Measurements from ENCODE around the gene PMM2. TPM values are rescaled to one million over a fixed set of nuclear protein-coding genes. Genes with fewer than 3 reads are reported as not detected.

Gene PMM2
- total and polyA plus RNA-seq, 9 of the 15 experiments (the other 6 are each of a cell fraction or from before 2014, with no cell fraction given) = 5.6 to 42.7 (median 25.9) TPM

DNA sequence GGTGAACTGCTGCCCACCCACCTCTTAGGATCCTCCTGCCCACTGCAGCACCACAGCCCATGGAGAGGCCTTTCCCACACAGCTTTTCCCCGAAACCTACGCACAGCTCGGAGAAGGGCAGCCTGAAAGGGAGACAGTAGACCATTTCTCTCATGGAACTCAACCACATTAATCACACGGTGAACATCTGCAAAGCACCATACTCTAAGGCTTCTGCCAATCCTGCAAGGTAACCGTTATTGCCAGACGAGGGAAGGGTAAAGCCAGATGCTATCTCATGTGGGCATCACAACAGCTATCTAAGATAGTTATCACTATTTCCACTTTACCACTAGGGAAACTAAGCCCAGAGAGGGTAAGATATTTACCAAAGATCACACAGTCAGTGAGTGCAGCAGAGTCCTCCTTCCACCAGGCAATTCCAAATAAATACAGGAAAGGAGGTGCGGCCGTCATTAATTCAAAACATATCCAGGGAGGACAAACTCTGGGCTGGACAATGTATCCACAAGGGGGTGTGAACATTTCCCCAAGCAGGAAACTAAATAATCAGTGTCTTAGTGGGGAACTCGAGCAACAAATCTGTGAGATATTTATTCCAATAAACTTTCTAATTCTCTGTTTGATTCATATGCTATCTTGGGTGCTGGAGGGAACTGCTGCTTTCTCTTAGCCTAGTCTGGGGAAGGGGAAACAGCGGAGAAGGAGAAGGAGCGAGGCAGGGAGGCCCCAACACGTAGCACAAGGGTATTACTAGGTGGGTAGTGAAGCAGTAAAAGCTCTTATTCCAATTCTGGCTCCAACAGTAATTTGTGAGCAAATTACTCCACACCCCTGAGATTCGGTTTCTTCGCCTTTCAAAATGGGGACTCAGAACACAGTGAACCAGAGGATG lies 923 bp upstream of the PMM2 start:
- Histone ChIP-seq H3K27me3 (ENCODE audit: control insufficient read depth in 2 of 2, insufficient read depth in 2 of 2, low read length in 2 of 2) (no peaks in the 10 kb centered on the region), H3K4me1 (replicated peaks in 1 of 2; ENCODE audit: control insufficient read depth in 2 of 2, insufficient read depth in 2 of 2, low read length in 2 of 2) (peaks cover 12 to 13% of the 10 kb centered on the region in 2 experiments; a peak in 4 of 5 replicates), H3K9ac (ENCODE audit: insufficient read depth in 1 of 2, low read depth in 2 of 2, low read length in 2 of 2) (peak overlapping the region; percentile 92 to 97), H3K36me3 (ENCODE audit: control insufficient read depth, insufficient read depth, low read length) (peaks cover 50% of the 10 kb centered on the region), H3K9me3 (replicated peaks; ENCODE audit: control insufficient read depth, insufficient read depth, low read depth, low read length) (no peaks in the 10 kb centered on the region), H3K9me1 (ENCODE audit: control insufficient read depth, insufficient read depth, low read length) (no peaks in the 10 kb centered on the region), H2AFZ (ENCODE audit: low read depth, low read length) (peak overlapping the region; percentile 55), H4K20me1 (replicated peaks; ENCODE audit: control insufficient read depth, insufficient read depth, low read length) (0 out of 2 replicates have a peak, but pooled peaks cover 5% of the 10 kb centered on the region), H3K4me2 (ENCODE audit: insufficient read depth, low read length) (peak overlapping the region; percentile 97), H3K27ac (ENCODE audit: extremely low read depth, low read depth, low read length) (peak overlapping the region; percentile 63), H3K79me2 (ENCODE audit: control insufficient read depth, insufficient read depth, low read length) (peaks cover 63% of the 10 kb centered on the region), H3K4me3 (peak overlapping the region; percentile 69)
- ATAC-seq (no peak), DNase-seq (ENCODE audit: extremely low read depth in 1 of 4, low spot score in 3 of 4) (no peak), FAIRE-seq (peak; percentile 26)
- POLR2A ChIA-PET = interaction anchor here (0.7 to 2.0 kb wide), 6 partner anchors 9 to 294 kb away, joined by 3 to 6 read pairs (median 4); partner anchors contain the start of gene HAPSTR1
- BruUV-seq (replicated peaks) = TSS peak; percentile 87
- WGBS (ENCODE audit: insufficient coverage, low coverage, missing lambda C conversion rate) = 27% methylated on average over 14 of the region's 14 CpGs
- intact Hi-C loops (cut with micrococcal nuclease) = loop anchor here (5.0 kb wide), 2 partner anchors 86 to 139 kb away; partner anchors contain the start of gene LITAFD
- in situ Hi-C loops (cut with MboI) = no loop called here
- CTCF ChIA-PET (ENCODE audit: low intra/inter-chr PET ratio) = no interaction called here
- no peak for TF ChIP-seq TEAD4 (IDR thresholded peaks at IDR 0.05; ENCODE audit: low read length)
- no peak for TF ChIP-seq TEAD4 (CRISPR knock-in tag; IDR thresholded peaks at IDR 0.05; ENCODE audit: borderline replicate concordance)
- TF ChIP-seq NR2C2 (CRISPR knock-in tag; IDR thresholded peaks at IDR 0.05) = no peak
- TF ChIP-seq NR2C2 (tag; IDR thresholded peaks at IDR 0.05) = no peak
- TF ChIP-seq, protein P1, sequence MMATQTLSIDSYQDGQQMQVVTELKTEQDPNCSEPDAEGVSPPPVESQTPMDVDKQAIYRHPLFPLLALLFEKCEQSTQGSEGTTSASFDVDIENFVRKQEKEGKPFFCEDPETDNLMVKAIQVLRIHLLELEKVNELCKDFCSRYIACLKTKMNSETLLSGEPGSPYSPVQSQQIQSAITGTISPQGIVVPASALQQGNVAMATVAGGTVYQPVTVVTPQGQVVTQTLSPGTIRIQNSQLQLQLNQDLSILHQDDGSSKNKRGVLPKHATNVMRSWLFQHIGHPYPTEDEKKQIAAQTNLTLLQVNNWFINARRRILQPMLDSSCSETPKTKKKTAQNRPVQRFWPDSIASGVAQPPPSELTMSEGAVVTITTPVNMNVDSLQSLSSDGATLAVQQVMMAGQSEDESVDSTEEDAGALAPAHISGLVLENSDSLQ (IDR thresholded peaks at IDR 0.05) = no peak
- TF ChIP-seq, protein P2, sequence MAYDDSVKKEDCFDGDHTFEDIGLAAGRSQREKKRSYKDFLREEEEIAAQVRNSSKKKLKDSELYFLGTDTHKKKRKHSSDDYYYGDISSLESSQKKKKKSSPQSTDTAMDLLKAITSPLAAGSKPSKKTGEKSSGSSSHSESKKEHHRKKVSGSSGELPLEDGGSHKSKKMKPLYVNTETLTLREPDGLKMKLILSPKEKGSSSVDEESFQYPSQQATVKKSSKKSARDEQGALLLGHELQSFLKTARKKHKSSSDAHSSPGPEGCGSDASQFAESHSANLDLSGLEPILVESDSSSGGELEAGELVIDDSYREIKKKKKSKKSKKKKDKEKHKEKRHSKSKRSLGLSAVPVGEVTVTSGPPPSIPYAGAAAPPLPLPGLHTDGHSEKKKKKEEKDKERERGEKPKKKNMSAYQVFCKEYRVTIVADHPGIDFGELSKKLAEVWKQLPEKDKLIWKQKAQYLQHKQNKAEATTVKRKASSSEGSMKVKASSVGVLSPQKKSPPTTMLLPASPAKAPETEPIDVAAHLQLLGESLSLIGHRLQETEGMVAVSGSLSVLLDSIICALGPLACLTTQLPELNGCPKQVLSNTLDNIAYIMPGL (CRISPR knock-in tag; IDR thresholded peaks at IDR 0.05) = 0 out of 2 replicates have a peak, but pooled peaks have one; percentile 4
- TF ChIP-seq, protein P3, sequence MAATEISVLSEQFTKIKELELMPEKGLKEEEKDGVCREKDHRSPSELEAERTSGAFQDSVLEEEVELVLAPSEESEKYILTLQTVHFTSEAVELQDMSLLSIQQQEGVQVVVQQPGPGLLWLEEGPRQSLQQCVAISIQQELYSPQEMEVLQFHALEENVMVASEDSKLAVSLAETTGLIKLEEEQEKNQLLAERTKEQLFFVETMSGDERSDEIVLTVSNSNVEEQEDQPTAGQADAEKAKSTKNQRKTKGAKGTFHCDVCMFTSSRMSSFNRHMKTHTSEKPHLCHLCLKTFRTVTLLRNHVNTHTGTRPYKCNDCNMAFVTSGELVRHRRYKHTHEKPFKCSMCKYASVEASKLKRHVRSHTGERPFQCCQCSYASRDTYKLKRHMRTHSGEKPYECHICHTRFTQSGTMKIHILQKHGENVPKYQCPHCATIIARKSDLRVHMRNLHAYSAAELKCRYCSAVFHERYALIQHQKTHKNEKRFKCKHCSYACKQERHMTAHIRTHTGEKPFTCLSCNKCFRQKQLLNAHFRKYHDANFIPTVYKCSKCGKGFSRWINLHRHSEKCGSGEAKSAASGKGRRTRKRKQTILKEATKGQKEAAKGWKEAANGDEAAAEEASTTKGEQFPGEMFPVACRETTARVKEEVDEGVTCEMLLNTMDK (IDR thresholded peaks at IDR 0.05; ENCODE audit: borderline replicate concordance, insufficient read depth, low read depth, low read length, poor library complexity, severe bottlenecking) = peak; percentile 17
- TF ChIP-seq CAMTA2 (CRISPR knock-in tag; conservative IDR thresholded peaks at IDR 0.05) = no peak
- no peak for TF ChIP-seq SIRT6 (IDR thresholded peaks at IDR 0.05; ENCODE audit: low read depth, low read length)
- TF ChIP-seq ZNF354B (CRISPR knock-in tag; IDR thresholded peaks at IDR 0.05) = no peak
- peak; percentile 53 for TF ChIP-seq RBM25 (IDR thresholded peaks at IDR 0.05; ENCODE audit: low read depth, low read length, severe bottlenecking)
- TF ChIP-seq MTF1 (CRISPR knock-in tag; IDR thresholded peaks at IDR 0.05; ENCODE audit: borderline replicate concordance) = no peak
- 0 out of 2 replicates have a peak, but pooled peaks have one; percentile 21 for TF ChIP-seq BCOR (IDR thresholded peaks at IDR 0.05)
- TF ChIP-seq, protein P4, sequence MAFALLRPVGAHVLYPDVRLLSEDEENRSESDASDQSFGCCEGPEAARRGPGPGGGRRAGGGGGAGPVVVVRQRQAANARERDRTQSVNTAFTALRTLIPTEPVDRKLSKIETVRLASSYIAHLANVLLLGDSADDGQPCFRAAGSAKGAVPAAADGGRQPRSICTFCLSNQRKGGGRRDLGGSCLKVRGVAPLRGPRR (CRISPR knock-in tag; IDR thresholded peaks at IDR 0.05) = no peak
- no peak for TF ChIP-seq SIN3B (IDR thresholded peaks at IDR 0.05; ENCODE audit: low read depth)
- TF ChIP-seq ADNP (tag; IDR thresholded peaks at IDR 0.05) = no peak
- TF ChIP-seq TARDBP (IDR thresholded peaks at IDR 0.05) = no peak

All from K562 (cell line).